HG03139 (cell line): ENCODE measurements around the gene LMCD1.

Source experiments
- ATAC-seq: cut with Tn5 transposase; IDR thresholded peaks from one replicate; pipeline ENCODE4 v1.9.1; 2021; ENCODE audit not compliant: unreplicated experiment

The LMCD1 gene

GRCh38 chr3:8530581-8530980 is 29.0 kb downstream of the LMCD1 start:
- ATAC-seq, result no peak

GRCh38 chr3:8532251-8532871 is 30.7 kb downstream of the LMCD1 start:
- ATAC-seq, result no peak

GRCh38 chr3:8536096-8537056 is 34.8 kb downstream of the LMCD1 start:
- no peak for ATAC-seq

- ATAC-seq, result no peak
These were observed 35.8 kb downstream of the LMCD1 start for GRCh38 chr3:8537440-8537839.

- ATAC-seq, result no peak
These were observed 36.6 kb downstream of the LMCD1 start for GRCh38 chr3:8538223-8538622.

- no peak for ATAC-seq
These were observed 37.3 kb downstream of the LMCD1 start for GRCh38 chr3:8538913-8539312.

GRCh38 chr3:8539419-8539818 is 37.8 kb downstream of the LMCD1 start:
- ATAC-seq, result no peak

GRCh38 chr3:8540456-8540855 is 38.8 kb downstream of the LMCD1 start:
- no peak for ATAC-seq

- ATAC-seq, result no peak
These were observed 39.9 kb downstream of the LMCD1 start for GRCh38 chr3:8541486-8541885.

GRCh38 chr3:8542190-8543135 is 40.8 kb downstream of the LMCD1 start:
- no peak for ATAC-seq

GRCh38 chr3:8546609-8547008 is 45.0 kb downstream of the LMCD1 start:
- no peak for ATAC-seq

- ATAC-seq, result no peak
These were observed 47.1 kb downstream of the LMCD1 start for GRCh38 chr3:8548502-8549275.

- no peak for ATAC-seq
These were observed 47.7 kb downstream of the LMCD1 start for GRCh38 chr3:8549354-8549753.

GRCh38 chr3:8550611-8551010 is 49.0 kb downstream of the LMCD1 start:
- ATAC-seq, result no peak

GRCh38 chr3:8552223-8552762 is 50.7 kb downstream of the LMCD1 start:
- no peak for ATAC-seq

GRCh38 chr3:8553405-8553804 is 51.8 kb downstream of the LMCD1 start:
- ATAC-seq, result no peak

GRCh38 chr3:8554696-8555095 is 53.1 kb downstream of the LMCD1 start:
- ATAC-seq, result no peak

- no peak for ATAC-seq
These were observed 53.6 kb downstream of the LMCD1 start for GRCh38 chr3:8555113-8555661.

- ATAC-seq, result no peak
These were observed 54.3 kb downstream of the LMCD1 start for GRCh38 chr3:8555725-8556472.
